ENCODE measurements around the gene SH2D4B.

SH2D4B gene

DNA sequence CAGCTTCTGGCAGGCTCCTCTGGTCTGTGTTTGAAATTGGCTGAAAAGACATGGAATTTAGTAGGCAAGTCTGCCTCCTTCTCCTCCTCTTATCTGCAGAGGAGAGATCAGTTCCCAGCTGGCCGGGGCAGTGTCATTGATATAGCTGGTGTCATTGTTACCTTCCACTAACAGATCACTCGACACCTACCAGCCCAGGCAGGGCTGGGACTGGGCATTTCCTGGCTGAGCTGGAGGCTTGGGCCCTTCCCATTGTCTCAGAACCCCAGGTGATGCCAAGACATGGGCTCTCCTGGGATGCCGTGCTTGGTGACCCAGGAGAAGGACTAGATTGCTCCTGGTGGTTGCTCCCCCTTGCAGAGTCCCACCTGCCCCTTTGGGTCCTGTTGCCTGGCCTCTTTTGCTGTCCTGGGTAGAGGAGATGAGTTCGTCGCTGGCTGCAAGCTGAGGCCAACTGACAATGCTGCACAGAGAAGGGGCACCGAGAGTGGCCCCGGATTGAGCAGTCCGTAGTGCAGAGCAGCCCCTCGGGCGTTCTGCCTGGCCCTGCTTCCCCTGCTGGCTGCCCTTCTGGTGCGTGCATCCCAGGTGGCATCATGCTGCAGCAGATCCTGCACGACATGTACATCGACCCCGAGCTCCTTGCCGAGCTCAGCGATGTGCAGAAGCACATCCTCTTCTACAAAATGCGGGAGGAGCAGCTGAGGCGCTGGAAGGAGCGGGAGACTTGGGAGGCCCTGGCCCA lies at the start of gene SH2D4B:
Gene SH2D4B (plus strand): TSS at position 167 of the 745 bp plus-strand sequence. CDS start 430 bp downstream, at position 597.
- no peak for DNase-seq

DNA sequence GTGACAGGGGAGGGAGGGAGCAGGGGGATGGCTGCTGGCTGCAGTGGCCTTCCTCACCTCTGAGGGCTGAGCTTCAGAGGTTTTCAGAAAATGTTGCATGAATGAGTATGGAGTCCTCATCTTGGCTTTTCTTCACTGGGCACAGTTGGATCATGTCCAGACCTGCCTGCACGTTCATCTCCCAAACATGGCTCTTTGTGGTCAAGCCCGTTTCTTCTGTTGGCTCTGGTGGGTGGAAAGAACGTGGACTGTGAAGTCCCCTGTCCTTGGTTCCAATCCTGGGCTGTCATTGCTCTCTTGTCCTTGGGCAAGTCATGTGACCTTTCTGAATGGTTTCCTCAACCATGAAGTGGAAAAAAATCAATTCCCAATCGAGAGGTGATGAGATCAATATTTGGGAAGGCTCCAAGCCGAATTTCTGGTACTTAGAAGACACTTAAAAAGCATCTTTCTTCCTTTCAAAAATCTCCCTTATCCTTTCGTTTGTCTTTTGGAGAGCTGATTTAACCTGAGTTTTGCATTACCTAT lies 49.1 kb upstream of the SH2D4B start:
- DNase-seq, result no peak

DNA sequence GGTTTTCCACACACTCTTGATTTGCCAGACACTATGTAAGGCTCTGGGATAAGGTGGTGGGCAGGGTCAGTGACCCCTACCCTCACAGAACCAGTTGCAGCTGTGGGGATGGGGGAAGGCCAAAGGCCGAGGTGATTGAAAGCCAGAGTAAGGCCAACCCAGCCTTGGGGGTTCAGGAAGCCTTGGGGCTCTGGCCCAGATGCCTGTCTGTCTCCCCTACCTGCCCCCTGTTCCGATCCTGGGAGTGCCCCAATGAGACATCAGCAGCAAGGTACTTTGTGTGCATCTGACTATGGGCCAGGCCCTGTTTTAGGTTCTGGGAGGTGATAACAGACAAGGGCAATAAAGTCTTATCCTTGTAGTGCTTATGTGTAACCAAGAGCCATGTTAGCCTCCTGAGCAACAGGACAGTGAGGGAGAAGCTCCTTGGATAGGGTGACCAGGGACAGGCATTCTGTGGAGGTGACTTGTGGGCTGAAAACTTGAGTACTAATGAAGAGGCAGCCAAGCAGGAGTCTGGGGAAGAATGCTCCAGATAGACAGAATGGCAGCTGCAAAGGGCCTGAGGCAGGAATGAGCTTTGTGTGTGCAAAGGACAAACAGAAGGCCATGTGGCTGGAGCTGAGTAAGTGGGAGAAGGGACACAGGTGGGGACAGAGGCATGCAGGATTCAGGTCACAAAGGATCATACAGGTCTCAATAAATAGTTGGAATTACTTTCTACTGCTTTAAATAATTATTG lies 48.2 kb upstream of the SH2D4B start:
- DNase-seq, result no peak

DNA sequence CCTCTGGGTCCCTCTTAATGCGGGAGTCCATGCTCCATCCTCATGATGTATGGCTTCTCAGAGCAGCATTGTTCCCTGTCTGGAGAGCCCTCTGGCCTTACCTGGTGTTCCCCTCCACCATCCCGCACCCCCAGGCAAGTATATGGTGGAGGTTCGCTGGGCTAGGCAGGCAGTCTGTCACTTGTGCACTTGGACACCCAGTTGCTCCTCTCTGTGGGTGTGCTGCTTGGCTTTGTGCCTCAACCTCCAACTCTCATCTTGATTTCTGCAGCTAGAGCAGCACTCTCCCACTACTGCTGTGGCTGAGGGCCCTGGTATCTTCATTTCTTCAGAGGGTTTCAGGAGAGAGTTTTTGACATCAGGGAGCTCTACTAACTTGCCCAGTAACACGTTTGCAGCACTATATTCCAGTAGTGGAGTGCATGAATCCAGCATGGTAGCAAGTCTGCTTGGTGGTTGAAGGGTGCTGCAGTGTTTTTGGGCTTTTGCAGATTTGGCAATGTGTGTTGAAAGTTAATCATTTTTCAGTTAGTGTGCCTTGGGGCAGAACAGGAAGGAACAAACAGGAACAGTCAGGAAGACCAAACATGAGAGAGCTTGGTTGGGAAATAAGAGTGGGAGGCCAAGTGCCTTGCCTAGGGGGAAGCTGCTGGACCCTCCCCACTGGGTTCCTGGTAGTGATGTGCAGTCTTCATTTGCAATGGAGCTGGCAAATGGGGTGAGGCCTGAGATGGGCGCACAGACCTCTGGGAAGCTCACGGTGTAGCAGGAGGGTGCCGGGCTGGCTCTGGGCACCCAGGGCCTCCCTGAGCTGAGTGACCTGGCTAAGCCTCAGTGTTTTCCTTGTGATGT lies 46.2 kb upstream of the SH2D4B start:
- no peak for DNase-seq

DNA sequence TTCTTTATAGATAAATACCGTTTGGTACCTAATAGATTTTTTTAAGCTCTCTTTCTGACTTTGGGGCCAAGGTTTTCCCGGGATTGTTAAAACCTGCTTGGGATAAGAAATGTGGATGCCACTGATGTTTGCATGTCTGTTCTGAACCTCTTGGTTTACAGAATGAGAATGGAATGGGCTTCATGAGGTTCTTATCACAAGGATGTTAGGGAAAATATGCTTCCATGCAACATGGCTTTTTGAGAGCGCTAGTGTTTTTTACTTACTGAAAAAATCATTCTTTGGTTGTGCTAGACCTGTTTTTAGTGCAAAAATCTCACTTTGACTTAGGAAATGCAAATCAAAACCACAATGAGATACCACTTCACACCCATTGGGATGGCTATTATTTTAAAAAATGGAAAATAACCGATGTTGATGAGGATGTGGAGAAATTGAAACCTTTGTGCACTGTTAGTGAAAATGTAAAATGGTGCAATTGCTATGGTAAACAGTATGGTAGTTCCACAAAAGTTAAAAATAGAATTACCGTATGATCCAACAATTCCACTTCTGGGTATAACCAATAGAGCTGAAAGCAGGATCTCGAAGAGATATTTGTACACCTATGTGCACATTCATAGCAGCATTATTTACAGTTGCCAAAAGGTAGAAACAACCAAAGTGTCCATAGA lies 44.7 kb upstream of the SH2D4B start:
- no peak for DNase-seq

DNA sequence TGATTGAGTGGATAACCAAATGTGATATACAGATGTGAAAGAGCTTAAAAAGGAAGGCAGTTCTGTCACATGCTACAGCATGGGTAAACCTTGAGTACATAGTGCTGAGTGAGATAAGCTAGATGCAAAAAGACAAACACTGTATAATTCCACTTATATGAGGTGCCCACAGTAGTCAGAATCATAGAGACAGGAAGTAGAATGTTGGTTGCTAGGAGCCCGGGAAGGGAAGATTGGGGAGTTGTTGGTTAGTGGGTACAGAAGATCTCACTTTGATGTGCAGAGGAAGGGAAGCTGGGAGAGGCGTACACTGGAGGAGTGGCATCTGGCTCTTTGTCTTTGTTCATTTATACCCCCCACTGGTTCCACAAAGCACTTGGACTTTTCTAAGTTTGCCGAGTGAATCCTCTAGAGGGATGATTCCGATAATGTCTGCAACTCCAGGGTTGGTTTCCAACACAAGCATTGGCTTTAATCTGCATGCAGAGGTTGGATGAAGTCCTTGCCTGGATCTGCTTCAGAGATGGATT lies 44.1 kb upstream of the SH2D4B start:
- no peak for DNase-seq

DNA sequence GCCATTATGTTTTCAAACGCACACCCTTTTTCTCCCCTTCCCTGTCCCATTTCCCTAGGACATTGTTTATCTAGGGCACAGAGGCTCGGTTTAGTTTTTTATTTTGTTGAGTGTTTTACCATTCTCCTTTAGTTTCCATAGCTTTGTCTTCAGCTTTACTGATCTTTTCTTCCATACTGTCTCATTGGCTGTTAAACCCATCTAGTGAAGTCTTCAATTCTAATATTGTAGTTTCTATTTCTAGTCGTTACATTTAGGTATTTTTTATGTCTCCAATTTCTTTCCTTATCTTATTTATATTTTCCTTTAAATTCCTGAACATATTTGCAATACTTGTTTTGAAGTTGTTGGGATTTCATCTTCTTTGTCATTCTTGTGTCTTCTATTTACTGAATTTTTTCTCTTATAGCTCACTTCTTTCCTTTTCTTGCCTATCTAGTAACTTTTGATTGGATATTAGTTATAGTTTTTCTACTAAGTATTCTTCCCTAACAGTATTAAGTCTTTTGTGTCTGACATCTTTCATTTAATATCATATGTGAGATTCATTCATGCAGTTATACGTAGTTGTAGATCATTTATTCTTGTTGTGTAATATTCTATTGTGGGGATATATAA lies 41.0 kb upstream of the SH2D4B start:
- no peak for DNase-seq

DNA sequence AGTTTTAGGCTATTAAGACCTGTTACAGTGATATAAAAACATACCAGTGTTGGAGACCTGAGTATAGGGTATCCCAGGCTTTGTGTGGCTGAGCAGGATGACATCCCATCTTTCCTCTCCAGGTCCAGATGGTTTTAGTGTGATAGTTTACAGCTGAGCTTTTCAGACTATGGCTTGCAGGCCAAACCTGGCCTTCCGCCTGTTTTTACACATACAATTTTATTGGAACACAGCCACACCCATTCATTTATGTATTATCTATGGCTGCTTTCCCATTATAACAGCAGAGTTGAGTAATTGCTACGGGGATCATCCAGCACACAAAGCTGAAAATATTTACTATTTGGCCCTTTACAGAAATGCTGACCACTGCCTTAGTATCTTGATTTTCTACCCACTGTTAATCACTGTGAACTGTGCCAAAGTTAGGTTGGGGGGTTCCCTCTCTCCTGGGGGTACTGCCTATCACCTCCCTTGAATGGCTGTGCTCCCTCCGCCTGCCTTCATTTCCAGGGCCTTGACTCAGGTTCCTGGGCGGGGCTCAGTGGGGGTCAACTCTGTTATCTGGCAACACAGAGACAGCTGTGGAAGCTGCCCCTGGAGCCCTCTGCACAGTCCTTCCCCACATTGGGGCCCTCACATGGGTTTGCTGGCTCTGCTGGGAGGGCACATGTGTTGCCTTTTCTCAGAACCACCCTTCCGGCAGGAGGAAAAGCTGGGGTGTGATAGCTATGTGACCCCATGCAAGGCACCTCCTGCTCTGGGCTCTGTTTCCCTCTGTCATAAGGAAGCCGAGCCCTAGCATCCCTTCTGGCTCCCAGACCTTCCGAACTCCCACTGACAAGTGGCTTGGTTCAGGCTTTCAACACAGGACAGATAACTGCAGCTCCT lies 40.3 kb upstream of the SH2D4B start:
- DNase-seq, result no peak

DNA sequence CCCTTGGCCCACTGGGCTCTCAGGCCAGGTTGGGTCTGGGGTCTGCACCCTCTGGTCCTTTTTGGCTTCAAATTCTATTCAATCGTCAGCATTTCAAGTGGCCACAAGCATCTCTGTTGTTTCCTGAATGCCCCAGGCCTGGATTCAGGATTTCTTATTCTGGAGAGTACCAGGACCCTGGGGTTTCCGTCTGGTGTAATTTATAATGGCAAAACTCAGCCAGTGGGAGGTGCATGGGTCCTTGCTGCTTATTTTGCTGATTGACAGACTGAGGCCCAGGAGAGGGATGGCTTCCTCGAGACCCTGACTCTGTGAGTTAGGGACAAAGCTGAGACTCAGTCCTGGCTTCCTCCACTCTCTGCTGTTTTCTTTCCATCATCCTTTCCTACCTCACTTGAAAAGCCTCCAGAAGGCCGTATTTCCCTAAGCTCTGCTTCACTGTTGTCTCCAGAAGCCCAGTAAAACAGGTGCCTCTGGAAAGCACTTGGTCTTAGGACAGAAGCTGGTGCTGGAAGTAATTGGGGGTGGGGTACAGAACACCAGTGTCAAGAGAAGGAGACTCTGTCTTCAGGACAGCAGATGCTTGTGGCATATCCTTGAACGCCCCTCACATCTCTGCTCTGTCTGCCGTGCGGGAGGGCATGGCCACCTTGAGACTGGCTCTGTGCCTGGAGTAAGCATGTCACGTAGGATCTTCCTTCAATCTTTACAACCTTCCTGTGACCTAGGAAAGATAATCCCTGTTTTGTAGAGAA lies 39.4 kb upstream of the SH2D4B start:
- DNase-seq, result no peak

DNA sequence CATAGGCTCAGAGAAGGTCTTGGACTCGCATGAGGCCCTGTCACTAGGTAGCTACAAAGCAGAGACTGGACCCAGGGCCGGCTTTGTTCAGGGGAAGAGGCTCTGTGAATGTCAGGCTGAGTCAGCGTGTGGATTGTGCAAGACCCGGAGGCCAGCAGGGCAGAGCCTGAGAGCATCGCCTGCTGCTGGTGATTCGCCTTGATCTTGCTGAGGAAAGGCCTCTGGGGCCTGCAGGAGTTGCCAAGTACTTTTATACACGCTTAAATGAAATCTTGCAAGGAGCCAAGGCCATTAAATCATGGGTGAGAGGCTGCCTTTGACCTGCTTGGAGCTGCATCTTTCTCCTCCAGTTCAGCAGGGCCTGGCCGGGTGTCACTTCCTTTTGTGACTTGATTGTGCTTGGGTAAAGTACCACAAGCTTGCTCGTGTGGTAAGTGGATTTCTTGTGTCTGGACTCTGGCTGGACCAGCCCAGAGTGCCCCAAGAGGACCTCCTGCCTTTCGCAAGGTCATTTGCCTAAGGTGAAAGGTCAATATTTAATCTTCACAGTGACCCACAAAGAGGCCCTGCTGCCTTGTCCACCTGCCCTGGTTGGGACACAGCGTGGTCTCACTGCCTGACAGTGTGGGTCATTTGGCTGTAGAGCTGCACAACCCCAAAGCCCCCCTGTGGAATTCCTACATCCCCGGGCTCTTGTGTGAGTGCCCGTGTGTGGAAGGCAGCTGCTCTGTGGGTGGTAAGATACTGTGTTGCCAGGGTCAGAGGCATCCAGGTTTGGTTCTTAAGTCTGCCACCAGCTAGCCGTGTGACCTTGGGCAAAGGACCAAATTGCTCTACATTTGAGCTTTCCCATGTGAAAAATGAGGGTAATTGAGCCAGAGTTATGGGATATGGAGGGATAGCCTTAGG lies 38.6 kb upstream of the SH2D4B start:
- no peak for DNase-seq

DNA sequence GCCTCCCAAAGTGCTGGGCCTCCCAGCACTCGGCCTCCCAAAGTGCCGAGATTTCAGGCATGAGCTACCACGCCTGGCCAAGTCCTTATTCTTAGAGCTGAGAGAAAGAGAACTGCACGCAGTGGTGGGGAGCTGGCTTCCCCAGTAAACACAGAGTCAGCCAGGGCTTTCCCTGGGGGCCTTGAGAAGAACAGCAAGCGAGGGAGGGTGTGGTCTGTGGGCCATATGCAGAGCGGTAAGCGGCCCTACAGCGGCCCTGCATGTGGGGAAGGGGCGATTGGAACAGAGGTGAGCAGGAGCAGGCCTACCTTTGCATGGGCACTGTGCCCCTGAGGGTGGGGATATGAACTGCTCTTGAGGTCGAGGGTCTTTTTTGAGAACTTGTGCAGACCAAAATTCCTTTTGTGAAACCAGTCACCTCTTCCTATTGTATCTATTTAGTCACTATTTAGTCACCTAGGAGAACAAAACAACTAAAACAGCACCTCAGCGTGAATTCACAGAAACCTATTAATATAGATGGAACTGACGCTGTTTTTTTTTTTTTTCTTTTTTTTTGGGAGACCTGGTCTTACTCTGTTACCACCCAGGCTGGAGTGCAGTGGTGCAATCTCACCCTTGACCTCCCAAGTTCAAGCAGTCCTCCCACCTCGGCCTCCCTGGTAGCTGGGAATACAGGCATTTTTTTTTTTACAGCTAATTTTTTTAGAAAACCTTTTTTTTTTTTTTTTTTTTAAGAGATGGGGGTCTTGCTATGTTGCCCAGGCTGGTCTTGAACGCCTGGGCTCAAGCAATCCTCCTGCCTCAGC lies 36.9 kb upstream of the SH2D4B start:
- DNase-seq, result no peak

DNA sequence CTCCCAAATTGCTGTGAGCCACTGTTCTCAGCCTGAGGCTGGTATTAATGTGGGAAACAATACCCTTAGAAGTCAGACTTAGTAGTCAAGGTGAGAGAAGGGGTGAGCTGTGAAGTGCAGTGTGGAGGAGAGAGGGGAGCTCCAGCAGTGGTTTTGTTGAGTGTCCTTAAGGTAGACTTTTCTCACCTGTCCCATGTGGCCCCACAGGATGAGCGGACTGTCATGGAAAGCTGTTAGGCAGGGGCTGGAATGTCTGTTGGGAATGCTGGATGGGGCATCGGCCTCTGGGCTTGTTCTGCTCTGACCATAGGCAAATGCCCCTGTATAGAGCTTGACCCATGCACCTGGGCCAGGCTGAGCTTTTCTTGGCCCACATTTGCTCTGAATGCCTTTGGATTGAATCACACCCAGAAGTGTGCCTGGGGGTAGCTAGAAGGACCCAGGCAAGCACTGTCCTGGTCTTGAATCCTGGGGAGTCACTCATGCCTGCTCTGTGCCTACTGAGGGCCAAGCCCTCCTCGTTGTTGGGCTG lies 36.3 kb upstream of the SH2D4B start:
- DNase-seq, result no peak

DNA sequence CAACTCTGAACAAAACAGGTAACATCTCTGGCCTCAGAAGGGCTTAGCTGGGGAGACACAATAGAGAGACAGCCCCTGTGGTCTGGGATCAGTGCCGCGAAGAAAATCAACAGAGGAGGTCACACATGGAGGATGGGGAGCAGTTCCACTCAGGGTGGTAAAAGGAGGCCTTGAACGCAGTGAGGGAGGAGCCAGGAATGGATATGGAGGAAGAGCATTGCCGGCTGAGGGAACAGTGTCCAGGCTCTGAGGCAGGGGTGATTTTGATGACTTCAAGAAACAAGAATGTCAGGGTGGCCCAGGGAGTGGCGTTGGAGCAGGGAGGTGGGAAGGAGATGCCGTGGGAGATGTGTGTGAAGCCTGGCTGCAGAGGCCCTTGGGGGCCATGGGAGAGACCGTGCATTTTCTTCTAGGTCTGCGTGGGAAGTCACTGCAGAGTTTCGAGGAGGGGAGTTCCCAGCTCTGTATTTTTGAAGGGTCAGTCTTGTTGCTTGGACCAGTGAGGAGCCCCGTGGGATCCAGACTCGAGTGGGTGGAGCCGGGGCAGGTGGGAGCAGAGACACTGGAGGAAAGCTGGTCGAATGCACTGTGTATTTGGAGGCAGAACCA lies 35.7 kb upstream of the SH2D4B start:
- no peak for DNase-seq

DNA sequence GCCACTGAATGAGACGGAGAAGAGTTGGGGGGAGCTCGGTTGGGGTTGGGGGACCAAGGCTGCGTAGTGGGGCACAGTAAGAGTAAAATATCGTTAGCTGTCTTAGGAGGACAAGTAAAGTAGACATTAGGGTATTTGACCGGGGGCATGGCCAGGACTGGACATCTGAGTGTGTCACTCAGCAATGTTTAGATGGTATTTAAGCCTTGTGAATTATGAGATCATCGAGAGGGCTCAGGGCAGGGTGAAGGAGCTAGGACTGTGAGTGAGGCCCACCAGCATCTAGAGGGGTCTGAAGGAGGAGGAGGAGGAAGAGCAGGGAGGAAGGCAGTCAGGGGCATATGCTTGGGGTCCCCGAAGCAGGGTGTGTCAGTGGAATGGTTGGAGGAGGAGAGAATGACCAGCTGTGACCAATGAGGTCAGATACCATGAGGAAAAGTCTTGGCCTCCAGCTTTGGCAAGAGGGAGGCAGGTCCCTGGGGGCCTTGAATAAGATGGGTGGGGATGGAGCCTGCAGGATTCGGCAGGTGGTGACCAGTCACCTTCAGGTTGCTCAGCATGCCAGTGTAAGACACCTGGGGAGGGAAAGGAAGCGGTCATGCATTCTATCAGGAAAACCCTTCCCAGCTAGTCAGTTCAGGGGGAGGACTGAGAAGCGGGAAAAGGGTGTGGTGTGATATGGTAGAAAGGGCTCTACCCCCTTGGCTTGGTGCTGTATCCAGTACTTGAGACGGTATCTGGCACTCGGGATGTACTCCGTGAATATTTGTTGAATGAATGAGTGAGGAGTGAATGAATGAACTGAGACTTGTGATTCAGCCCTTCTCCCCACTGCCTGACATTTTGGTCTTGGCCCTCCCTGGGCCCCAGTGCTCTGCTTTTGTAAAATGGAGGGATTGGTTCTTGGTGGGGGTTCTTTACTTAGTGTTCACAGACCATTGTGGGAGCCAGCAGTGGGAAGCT lies 34.8 kb upstream of the SH2D4B start:
- DNase-seq, result no peak

DNA sequence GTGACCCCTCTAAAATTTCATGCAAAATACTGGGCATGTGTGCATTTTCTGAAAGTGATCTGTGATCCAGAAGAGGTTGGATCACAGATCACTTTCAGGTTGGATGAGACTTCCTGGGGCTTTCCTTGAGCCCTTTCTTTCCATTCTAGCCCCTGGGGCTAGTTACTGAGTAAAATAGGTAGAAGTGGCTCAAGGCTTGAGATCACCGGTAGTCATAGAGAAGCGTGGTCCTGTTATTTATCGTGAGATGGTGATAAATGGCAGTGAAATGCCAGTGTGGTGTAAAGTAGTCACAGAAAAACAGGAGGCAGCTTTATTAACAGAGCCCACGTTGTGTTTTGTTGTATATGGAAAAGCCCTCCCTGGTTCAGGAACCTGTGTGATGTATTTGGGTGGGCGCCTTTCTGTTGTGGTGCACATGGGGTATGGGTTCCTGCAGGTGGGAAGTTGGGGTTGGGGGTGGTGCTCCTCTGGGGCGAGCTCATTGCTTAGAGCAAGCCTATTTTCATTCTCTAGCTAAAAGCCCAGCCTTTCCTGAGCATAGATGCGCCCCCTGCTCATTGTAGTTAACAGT lies 34.0 kb upstream of the SH2D4B start:
- DNase-seq, result no peak
